Mucosa of descending colon (tissue), 3 donors: ENCODE measurements around the gene OGFOD2. TPM values are rescaled to one million over a fixed set of nuclear protein-coding genes. Genes with fewer than 3 reads are reported as not detected.

Experiments
- ATAC-seq: fragments of 200-7000 bp; cut with Tn5 transposase; one replicate; pipeline ENCODE4 v1.9.1; 2020; ENCODE audit warnings: mild to moderate bottlenecking, moderate library complexity
- DNase-seq, 3 donors: peaks; one replicate each; pipeline ENCODE4 v3.0.0-alpha.2; 2020
- H3K36me3 ChIP-seq: fragments of 200-600 bp; one replicate; pipeline ENCODE4 v1.8.0; 2021; ENCODE audit warnings: low read depth, mild to moderate bottlenecking
- H3K4me1 ChIP-seq: fragments of 200-600 bp; one replicate; pipeline ENCODE4 v1.8.0; 2021; ENCODE audit warnings: low read depth, mild to moderate bottlenecking
- H3K4me3 ChIP-seq: fragments of 200-600 bp; one replicate; pipeline ENCODE4 v1.8.0; 2021; ENCODE audit warnings: mild to moderate bottlenecking
- H3K9me3 ChIP-seq: fragments of 200-600 bp; one replicate; pipeline ENCODE4 v1.8.0; 2021; ENCODE audit warnings: mild to moderate bottlenecking
- intact Hi-C, 2 donors: fragments of 100-400 bp; cut with DNase I in 1 of 2; cut with micrococcal nuclease in 1 of 2; formaldehyde crosslinking; loops; one replicate each; pipeline versions ENCODE4 v1.11.0 to v1.11.1; 2022; cut with DNase I, micrococcal nuclease
- total RNA-seq, 3 donors: library from RNA; stranded (reverse); fragmentation: NEBNext Ultra II Directional in 2 of 3; extraction: Animal tissue kit (Norgen Biotek cat#: 25700) in 2 of 3; gene quantifications; one replicate each; pipeline versions ENCODE4 v1.2.1 to v1.2.4, GENCODE V29; 2021 to 2023
- TF ChIP-seq, protein P1 (sequence below): fragments of 200-600 bp; IDR thresholded peaks from one replicate; pipeline ENCODE4 v1.8.0; 2022; ENCODE audit warnings: antibody characterized with exemption, mild to moderate bottlenecking
- donor health status: DM: no; HTN: no; CAD: no; lungs with moderate emphysema.
- donor health status: DM: no; HTN: no; CAD: no.
- donor health status: DM: no; HTN: yes; CAD: no.

Gene OGFOD2
- total RNA-seq, 3 donors from 2014 or later: 17.0 to 25.0 (median 23.7) TPM

GRCh38 chr12:122989874-122990419 is 14.9 kb downstream of the OGFOD2 start:
- no peaks in the 10 kb centered on the region for H3K36me3 ChIP-seq
- DNase-seq (no peak), ATAC-seq (no peak)
- intact Hi-C loops: loop anchor here in 1 of 2 donors (10.0 kb wide), 1 partner anchor 155 kb away; no protein-coding TSS in a partner anchor
- H3K9me3 ChIP-seq: no peaks in the 10 kb centered on the region
- TF ChIP-seq, protein P1, sequence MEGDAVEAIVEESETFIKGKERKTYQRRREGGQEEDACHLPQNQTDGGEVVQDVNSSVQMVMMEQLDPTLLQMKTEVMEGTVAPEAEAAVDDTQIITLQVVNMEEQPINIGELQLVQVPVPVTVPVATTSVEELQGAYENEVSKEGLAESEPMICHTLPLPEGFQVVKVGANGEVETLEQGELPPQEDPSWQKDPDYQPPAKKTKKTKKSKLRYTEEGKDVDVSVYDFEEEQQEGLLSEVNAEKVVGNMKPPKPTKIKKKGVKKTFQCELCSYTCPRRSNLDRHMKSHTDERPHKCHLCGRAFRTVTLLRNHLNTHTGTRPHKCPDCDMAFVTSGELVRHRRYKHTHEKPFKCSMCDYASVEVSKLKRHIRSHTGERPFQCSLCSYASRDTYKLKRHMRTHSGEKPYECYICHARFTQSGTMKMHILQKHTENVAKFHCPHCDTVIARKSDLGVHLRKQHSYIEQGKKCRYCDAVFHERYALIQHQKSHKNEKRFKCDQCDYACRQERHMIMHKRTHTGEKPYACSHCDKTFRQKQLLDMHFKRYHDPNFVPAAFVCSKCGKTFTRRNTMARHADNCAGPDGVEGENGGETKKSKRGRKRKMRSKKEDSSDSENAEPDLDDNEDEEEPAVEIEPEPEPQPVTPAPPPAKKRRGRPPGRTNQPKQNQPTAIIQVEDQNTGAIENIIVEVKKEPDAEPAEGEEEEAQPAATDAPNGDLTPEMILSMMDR: no peak
- no peaks in the 10 kb centered on the region for H3K4me1 ChIP-seq
- no peak overlapping the region for H3K4me3 ChIP-seq

- DNase-seq (no peak), ATAC-seq (no peak)
- TF ChIP-seq, protein P1: no peak
- intact Hi-C loops: no loop called here
- Histone ChIP-seq H3K9me3 (no peaks in the 10 kb centered on the region), H3K4me1 (no peaks in the 10 kb centered on the region), H3K36me3 (no peaks in the 10 kb centered on the region), H3K4me3 (no peak overlapping the region)
Measured at GRCh38 chr12:122990561-122990960, 15.5 kb downstream of the OGFOD2 start.

DNA sequence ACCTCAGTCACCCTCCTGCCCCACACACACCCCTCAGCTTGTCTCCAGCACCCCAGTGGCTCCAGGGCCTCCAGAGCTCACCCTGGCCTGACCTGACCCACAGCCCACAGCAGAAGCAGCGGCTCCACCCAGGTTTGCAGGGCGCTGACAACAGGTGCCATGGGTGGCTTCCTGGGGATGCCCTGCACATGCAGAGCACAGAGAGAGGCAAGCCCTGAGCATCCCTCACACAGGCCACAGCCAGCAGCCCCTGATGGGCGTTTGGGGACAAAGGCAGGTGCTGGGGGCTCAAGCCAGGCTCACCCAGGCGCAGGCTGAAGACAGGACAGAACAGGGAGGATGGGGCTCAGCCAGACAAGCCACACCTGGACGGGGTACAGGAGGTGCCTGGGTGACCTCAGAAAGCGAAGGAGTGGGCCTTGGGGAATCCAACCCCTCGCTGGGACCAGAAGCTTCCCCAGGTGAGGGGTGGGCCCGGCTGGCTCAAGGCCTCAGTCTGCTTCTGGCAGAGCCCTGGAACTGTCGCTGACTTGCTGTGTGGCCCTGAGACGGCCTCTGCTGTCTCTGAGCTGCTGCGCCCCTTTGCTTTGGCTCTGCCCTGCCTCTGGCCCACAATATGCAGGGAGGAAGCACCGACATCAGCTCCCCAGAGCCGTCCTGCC is 16.0 kb downstream of the OGFOD2 start:
- intact Hi-C loops: no loop called here
- DNase-seq: peak in 1 of 3 donors; percentile 42
- H3K9me3 ChIP-seq: no peaks in the 10 kb centered on the region
- no peak for ATAC-seq
- TF ChIP-seq, protein P1: no peak
- no peak overlapping the region for H3K4me3 ChIP-seq
- no peaks in the 10 kb centered on the region for H3K36me3 ChIP-seq
- H3K4me1 ChIP-seq: no peaks in the 10 kb centered on the region

GRCh38 chr12:122991623-122992275 is 16.7 kb downstream of the OGFOD2 start:
- TF ChIP-seq, protein P1: no peak
- no peaks in the 10 kb centered on the region for H3K4me1 ChIP-seq
- intact Hi-C loops: no loop called here
- H3K36me3 ChIP-seq: no peaks in the 10 kb centered on the region
- no peak overlapping the region for H3K4me3 ChIP-seq
- DNase-seq (peak in 1 of 3 donors; percentile 49), ATAC-seq (no peak)
- H3K9me3 ChIP-seq: no peaks in the 10 kb centered on the region

- Histone ChIP-seq H3K36me3 (no peaks in the 10 kb centered on the region), H3K4me3 (no peak overlapping the region), H3K9me3 (no peaks in the 10 kb centered on the region), H3K4me1 (no peaks in the 10 kb centered on the region)
- DNase-seq (peak in 1 of 3 donors; percentile 45), ATAC-seq (no peak)
- intact Hi-C loops: no loop called here
- TF ChIP-seq, protein P1: no peak
Measured at GRCh38 chr12:122992386-122992785, 17.3 kb downstream of the OGFOD2 start.
